Neural cell (in vitro differentiated cells): ENCODE data around the gene GPR78. TPM values are rescaled to one million over a fixed set of nuclear protein-coding genes. Genes with fewer than 3 reads are reported as not detected.

Source experiments
- H2AFZ ChIP-seq: fragments of 200-600, 300-800 bp; sonication (generic), shearing (Covaris generic); 2 replicates; pipeline ENCODE4 v1.6.0; 2014; ENCODE audit warnings: low read depth, mild to moderate bottlenecking, antibody characterized with exemption, low read length, moderate library complexity
- H3F3A ChIP-seq: fragments of 200-600 bp; shearing (Covaris generic); 2 replicates; pipeline ENCODE4 v1.6.1; 2016; ENCODE audit warnings: mild to moderate bottlenecking, moderate library complexity, mixed read lengths, antibody characterized with exemption, low read length; ENCODE audit not compliant: insufficient read depth, poor library complexity, severe bottlenecking
- H3K27ac ChIP-seq: fragments of 200-600, 300-800 bp; sonication (generic), shearing (Covaris generic); 2 replicates; pipeline ENCODE4 v1.5.1; 2014; ENCODE audit warnings: mild to moderate bottlenecking, low read length, moderate library complexity
- H3K27me3 ChIP-seq: fragments of 300-800, 200-600 bp; sonication (generic), shearing (Covaris generic); 2 replicates; pipeline ENCODE4 v1.6.0; 2014; ENCODE audit warnings: mild to moderate bottlenecking, low read depth, low read length, moderate library complexity; ENCODE audit not compliant: insufficient read depth
- H3K36me3 ChIP-seq: fragments of 300-800, 200-600 bp; sonication (generic), shearing (Covaris generic); 2 replicates; pipeline ENCODE4 v1.5.1; 2014; ENCODE audit warnings: mild to moderate bottlenecking, antibody characterized with exemption, low read length, moderate library complexity; ENCODE audit not compliant: insufficient read depth
- H3K4me2 ChIP-seq: fragments of 300-800, 200-600 bp; sonication (generic), shearing (Covaris generic); 2 replicates; pipeline ENCODE4 v1.6.0; 2014; ENCODE audit warnings: mild to moderate bottlenecking, low read length
- H3K4me3 ChIP-seq: fragments of 300-800, 200-600 bp; sonication (generic), shearing (Covaris generic); 2 replicates; pipeline ENCODE4 v1.5.1; 2014; ENCODE audit warnings: mild to moderate bottlenecking, low read length, moderate library complexity
- H3K79me2 ChIP-seq: fragments of 200-600 bp; shearing (Covaris generic); replicated peaks from 2 replicates; pipeline ENCODE4 v1.6.0; 2014; ENCODE audit warnings: mild to moderate bottlenecking, low read length, moderate library complexity; ENCODE audit not compliant: insufficient read depth
- H3K9ac ChIP-seq: fragments of 300-800, 200-600 bp; sonication (generic), shearing (Covaris generic); 2 replicates; pipeline ENCODE4 v1.6.1; 2016; ENCODE audit warnings: mild to moderate bottlenecking, low read length, mixed read lengths
- H3K9me2 ChIP-seq: fragments of 200-600 bp; shearing (Covaris generic); 2 replicates; pipeline ENCODE4 v1.6.1; 2016; ENCODE audit warnings: mild to moderate bottlenecking, low read length, mixed read lengths; ENCODE audit not compliant: insufficient read depth
- H3K9me3 ChIP-seq: fragments of 200-600, 300-800 bp; sonication (generic), shearing (Covaris generic); 2 replicates; pipeline ENCODE4 v1.6.1; 2016; ENCODE audit warnings: mild to moderate bottlenecking, mixed run types, low read length, moderate library complexity, mixed read lengths
- H4K20me1 ChIP-seq: fragments of 200-600 bp; shearing (Covaris generic); 2 replicates; pipeline ENCODE4 v1.6.1; 2016; ENCODE audit warnings: mild to moderate bottlenecking, mixed run types; ENCODE audit not compliant: insufficient read depth
- CTCF ChIP-seq: fragments of 450-650 bp; IDR thresholded peaks from 2 replicates; pipeline ENCODE4 v1.5.1; 2014; ENCODE audit warnings: antibody characterized with exemption, mild to moderate bottlenecking, moderate library complexity; ENCODE audit not compliant: poor library complexity, severe bottlenecking
- EP300 ChIP-seq: fragments of 450-650 bp; conservative IDR thresholded peaks from 2 replicates; pipeline ENCODE4 v1.6.1; 2014; ENCODE audit warnings: antibody characterized with exemption, mild to moderate bottlenecking, moderate library complexity; ENCODE audit not compliant: poor library complexity, severe bottlenecking
- EZH2 ChIP-seq: fragments of 200-600, 300-800 bp; shearing (Covaris generic), sonication (generic); IDR thresholded peaks from 2 replicates; pipeline ENCODE4 v1.6.1; 2014; ENCODE audit warnings: antibody characterized with exemption, low read length, borderline replicate concordance, mild to moderate bottlenecking; ENCODE audit not compliant: insufficient read depth, poor library complexity, severe bottlenecking
- MXI1 ChIP-seq: fragments of 450-650 bp; conservative IDR thresholded peaks from 2 replicates; pipeline ENCODE4 v1.6.1; 2014; ENCODE audit warnings: antibody characterized with exemption, mild to moderate bottlenecking; ENCODE audit not compliant: poor library complexity, severe bottlenecking
- POLR2AphosphoS5 ChIP-seq: IDR thresholded peaks from 2 replicates; pipeline ENCODE4 v1.6.1; 2012
- RAD21 ChIP-seq: fragments of 450-650 bp; conservative IDR thresholded peaks from 2 replicates; pipeline ENCODE4 v1.6.1; 2014; ENCODE audit warnings: antibody characterized with exemption, mild to moderate bottlenecking, moderate library complexity
- REST ChIP-seq: IDR thresholded peaks from 2 replicates; pipeline ENCODE4 v1.6.1; 2012; ENCODE audit warnings: borderline replicate concordance
- SMC3 ChIP-seq: fragments of 450-650 bp; conservative IDR thresholded peaks from 2 replicates; pipeline ENCODE4 v1.6.1; 2014; ENCODE audit warnings: antibody characterized with exemption, mild to moderate bottlenecking, moderate library complexity; ENCODE audit not compliant: poor library complexity
- TAF1 ChIP-seq: IDR thresholded peaks from 2 replicates; pipeline ENCODE4 v1.6.1; 2012; ENCODE audit warnings: low read depth
- polyA plus RNA-seq: library from polyadenylated mRNA; depleted of rRNA; stranded (reverse); fragments of >200 nt; gene quantifications from 2 replicates; pipeline ENCODE4 v1.2.3, GENCODE V29; 2014

Gene GPR78
- polyA plus RNA-seq, 1 donor from 2014 or later, result not detected

GRCh38 chr4:8544282-8544681 is 35.9 kb upstream of the GPR78 start:
- TF ChIP-seq POLR2AphosphoS5 (no peak), SMC3 (no peak), RAD21 (no peak), EZH2 (no peak), TAF1 (no peak), MXI1 (no peak)
- H3K9me2 ChIP-seq, result no peaks in the 10 kb centered on the region
- no peaks in the 10 kb centered on the region for H4K20me1 ChIP-seq
- H3K36me3 ChIP-seq, result no peaks in the 10 kb centered on the region
- H3K4me3 ChIP-seq, result no peak overlapping the region
- H3K27me3 ChIP-seq, result no peaks in the 10 kb centered on the region
- no peak overlapping the region for H3K9ac ChIP-seq
- H3K27ac ChIP-seq, result no peak overlapping the region
- H3K79me2 ChIP-seq, result no peaks in the 10 kb centered on the region
- H2AFZ ChIP-seq, result no peak overlapping the region
- H3K4me2 ChIP-seq, result no peak overlapping the region
- H3F3A ChIP-seq, result no peaks in the 10 kb centered on the region
- no peaks in the 10 kb centered on the region for H3K9me3 ChIP-seq

GRCh38 chr4:8544741-8545438 is 35.3 kb upstream of the GPR78 start:
- Histone ChIP-seq H3K4me3 (no peak overlapping the region), H3K4me2 (no peak overlapping the region), H3K9ac (no peak overlapping the region), H3K27ac (no peak overlapping the region), H3K9me2 (no peaks in the 10 kb centered on the region), H3K79me2 (no peaks in the 10 kb centered on the region), H3K27me3 (no peaks in the 10 kb centered on the region), H3K9me3 (no peaks in the 10 kb centered on the region), H2AFZ (no peak overlapping the region), H4K20me1 (no peaks in the 10 kb centered on the region), H3K36me3 (no peaks in the 10 kb centered on the region), H3F3A (no peaks in the 10 kb centered on the region)
- TF ChIP-seq EP300 (no peak), SMC3 (no peak), CTCF (no peak), POLR2AphosphoS5 (no peak), RAD21 (no peak), REST (no peak), EZH2 (no peak)

- Histone ChIP-seq H3K79me2 (no peaks in the 10 kb centered on the region), H3K4me3 (no peak overlapping the region), H3K4me2 (no peak overlapping the region), H3K9me2 (no peaks in the 10 kb centered on the region), H4K20me1 (no peaks in the 10 kb centered on the region), H3F3A (no peaks in the 10 kb centered on the region), H3K27me3 (no peaks in the 10 kb centered on the region), H3K9me3 (no peaks in the 10 kb centered on the region), H2AFZ (no peak overlapping the region), H3K9ac (no peak overlapping the region), H3K27ac (no peak overlapping the region), H3K36me3 (no peaks in the 10 kb centered on the region)
- TF ChIP-seq REST, result no peak
- no peak for TF ChIP-seq EZH2
- no peak for TF ChIP-seq TAF1
Observed at GRCh38 chr4:8545439-8545765, 34.8 kb upstream of the GPR78 start.
